ENCODE results near the gene PGAP6.

DNA sequence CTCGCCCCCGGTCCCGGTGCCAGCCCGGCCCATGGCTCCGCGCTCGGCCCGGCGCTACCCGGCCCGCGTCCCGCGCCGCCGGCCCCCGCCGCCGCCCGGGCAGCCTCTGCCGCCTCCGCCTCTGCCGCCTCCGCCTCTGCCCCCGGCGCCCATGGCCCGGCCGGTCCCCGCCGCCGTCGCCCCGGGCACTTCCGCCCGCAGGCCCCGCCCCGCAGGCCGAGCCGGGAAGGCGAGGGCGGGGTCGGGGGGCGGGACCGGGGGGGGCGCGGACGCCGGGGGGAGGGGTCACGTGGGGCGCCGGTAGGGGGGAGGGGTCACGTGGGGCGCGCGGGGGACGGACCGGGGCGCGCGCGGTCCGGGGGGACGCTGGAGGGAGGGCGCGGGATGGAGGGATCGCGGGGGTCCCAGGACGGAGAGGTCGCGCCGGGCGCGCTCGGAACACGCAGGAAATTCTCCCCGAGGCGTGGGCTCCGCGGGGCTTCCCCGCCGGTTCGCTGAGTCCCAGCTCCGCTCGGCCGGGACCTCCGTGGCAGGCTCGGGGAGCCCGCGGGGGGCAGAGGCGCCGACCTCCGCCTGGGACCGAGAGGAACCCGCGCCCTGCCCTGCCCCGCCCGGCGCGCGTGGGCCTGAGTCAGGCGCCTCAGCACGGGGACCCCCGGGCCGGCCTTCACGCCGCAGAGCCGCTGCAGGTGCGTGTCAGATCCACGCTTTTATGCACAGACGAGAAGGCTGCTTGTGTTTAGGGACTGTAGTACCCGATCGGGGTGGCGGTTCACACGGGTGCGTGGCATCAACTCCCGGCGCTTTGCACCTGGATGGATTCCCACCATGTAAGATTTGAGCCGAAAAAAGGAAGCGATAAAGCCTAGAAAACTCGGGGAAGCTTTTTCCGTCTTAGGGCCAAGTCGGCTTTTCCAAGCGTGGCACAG, at the start of gene PGAP6:
- TF ChIP-seq POLR2A (IDR thresholded peaks at IDR 0.05; ENCODE audit: low read depth, low read length), result peak; percentile 68; the same call in 1 of the 2 replicates
- peak; percentile 65 for TF ChIP-seq POLR2AphosphoS5 (IDR thresholded peaks at IDR 0.05; ENCODE audit: low read depth, low read length)
- TF ChIP-seq TAF1 (IDR thresholded peaks at IDR 0.05; ENCODE audit: borderline replicate concordance, low read depth, low read length), result no peak

Data from GM12892 (cell line).